HL-60 (cell line): Measurements from ENCODE around the gene PGRMC2.

ENCODE experiments used
- DNase-seq, 2 experiments: peaks; one replicate each; pipeline ENCODE4 v3.0.0-alpha.2; 2010 to 2020; ENCODE audit warnings: low read depth in 1 of 2, low spot score in 1 of 2
- H3K27ac ChIP-seq: fragments of 250-450 bp; sonication (Bioruptor Pico); replicated peaks from 2 replicates; pipeline ENCODE4 v1.5.1; 2020; ENCODE audit warnings: mild to moderate bottlenecking, moderate library complexity
- H3K27me3 ChIP-seq: fragments of 250-450 bp; sonication (Bioruptor Pico); 2 replicates; pipeline ENCODE4 v1.5.1; 2021; ENCODE audit warnings: mild to moderate bottlenecking, moderate library complexity; ENCODE audit not compliant: insufficient read depth, poor library complexity, severe bottlenecking
- H3K4me3 ChIP-seq: replicated peaks from 2 replicates; pipeline ENCODE4 v1.5.1; 2011; ENCODE audit warnings: mild to moderate bottlenecking, control low read depth, low read length; ENCODE audit not compliant: insufficient read depth
- GABPA ChIP-seq: IDR thresholded peaks from 2 replicates; pipeline ENCODE4 v1.6.1; 2012; ENCODE audit warnings: low read depth
- POLR2AphosphoS5 ChIP-seq: IDR thresholded peaks from 2 replicates; pipeline ENCODE4 v1.6.1; 2012; ENCODE audit warnings: low read depth
- SPI1 ChIP-seq: IDR thresholded peaks from 2 replicates; pipeline ENCODE4 v1.6.1; 2012; ENCODE audit warnings: low read depth, mild to moderate bottlenecking, borderline replicate concordance
- TF ChIP-seq, protein P1 (sequence below): IDR thresholded peaks from 2 replicates; pipeline ENCODE4 v1.6.1; 2012; ENCODE audit warnings: low read depth; ENCODE audit not compliant: insufficient replicate concordance
- TF ChIP-seq, protein P2 (sequence below): IDR thresholded peaks from one replicate; pipeline ENCODE4 v1.5.1; 2011; ENCODE audit warnings: low read length, control low read depth, inconsistent platforms; ENCODE audit not compliant: insufficient read depth

Gene PGRMC2

DNA sequence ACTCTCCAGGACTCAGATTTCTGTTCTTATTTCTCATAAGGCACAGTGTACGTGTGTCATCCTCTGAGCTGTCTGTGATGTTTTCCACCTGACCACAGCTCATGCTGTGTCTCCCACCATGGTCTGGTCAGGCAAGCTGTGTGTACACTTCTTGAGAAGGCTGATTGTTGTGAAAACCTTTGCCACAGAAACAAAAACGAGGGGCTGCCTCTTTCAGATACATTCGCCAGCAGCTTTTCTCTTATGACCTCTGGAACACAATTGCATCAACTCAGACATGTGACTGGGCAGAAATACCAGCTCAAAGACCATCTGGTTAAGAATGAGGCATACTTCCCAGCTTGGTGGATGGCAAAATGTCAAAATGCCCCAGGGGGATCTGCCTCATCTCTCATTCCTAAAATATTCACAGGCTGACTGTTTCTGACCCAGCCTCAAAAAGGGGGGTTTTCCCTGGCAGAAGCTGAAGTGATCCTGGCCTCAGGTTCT lies 46.1 kb downstream of the PGRMC2 start:
- DNase-seq = no peak
- TF ChIP-seq SPI1 (no peak), GABPA (no peak), POLR2AphosphoS5 (no peak)
- TF ChIP-seq, protein P1, sequence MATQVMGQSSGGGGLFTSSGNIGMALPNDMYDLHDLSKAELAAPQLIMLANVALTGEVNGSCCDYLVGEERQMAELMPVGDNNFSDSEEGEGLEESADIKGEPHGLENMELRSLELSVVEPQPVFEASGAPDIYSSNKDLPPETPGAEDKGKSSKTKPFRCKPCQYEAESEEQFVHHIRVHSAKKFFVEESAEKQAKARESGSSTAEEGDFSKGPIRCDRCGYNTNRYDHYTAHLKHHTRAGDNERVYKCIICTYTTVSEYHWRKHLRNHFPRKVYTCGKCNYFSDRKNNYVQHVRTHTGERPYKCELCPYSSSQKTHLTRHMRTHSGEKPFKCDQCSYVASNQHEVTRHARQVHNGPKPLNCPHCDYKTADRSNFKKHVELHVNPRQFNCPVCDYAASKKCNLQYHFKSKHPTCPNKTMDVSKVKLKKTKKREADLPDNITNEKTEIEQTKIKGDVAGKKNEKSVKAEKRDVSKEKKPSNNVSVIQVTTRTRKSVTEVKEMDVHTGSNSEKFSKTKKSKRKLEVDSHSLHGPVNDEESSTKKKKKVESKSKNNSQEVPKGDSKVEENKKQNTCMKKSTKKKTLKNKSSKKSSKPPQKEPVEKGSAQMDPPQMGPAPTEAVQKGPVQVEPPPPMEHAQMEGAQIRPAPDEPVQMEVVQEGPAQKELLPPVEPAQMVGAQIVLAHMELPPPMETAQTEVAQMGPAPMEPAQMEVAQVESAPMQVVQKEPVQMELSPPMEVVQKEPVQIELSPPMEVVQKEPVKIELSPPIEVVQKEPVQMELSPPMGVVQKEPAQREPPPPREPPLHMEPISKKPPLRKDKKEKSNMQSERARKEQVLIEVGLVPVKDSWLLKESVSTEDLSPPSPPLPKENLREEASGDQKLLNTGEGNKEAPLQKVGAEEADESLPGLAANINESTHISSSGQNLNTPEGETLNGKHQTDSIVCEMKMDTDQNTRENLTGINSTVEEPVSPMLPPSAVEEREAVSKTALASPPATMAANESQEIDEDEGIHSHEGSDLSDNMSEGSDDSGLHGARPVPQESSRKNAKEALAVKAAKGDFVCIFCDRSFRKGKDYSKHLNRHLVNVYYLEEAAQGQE = no peak
- TF ChIP-seq, protein P2, sequence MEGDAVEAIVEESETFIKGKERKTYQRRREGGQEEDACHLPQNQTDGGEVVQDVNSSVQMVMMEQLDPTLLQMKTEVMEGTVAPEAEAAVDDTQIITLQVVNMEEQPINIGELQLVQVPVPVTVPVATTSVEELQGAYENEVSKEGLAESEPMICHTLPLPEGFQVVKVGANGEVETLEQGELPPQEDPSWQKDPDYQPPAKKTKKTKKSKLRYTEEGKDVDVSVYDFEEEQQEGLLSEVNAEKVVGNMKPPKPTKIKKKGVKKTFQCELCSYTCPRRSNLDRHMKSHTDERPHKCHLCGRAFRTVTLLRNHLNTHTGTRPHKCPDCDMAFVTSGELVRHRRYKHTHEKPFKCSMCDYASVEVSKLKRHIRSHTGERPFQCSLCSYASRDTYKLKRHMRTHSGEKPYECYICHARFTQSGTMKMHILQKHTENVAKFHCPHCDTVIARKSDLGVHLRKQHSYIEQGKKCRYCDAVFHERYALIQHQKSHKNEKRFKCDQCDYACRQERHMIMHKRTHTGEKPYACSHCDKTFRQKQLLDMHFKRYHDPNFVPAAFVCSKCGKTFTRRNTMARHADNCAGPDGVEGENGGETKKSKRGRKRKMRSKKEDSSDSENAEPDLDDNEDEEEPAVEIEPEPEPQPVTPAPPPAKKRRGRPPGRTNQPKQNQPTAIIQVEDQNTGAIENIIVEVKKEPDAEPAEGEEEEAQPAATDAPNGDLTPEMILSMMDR = no peak
- Histone ChIP-seq H3K27ac (no peak overlapping the region), H3K27me3 (no peaks in the 10 kb centered on the region), H3K4me3 (no peak overlapping the region)

DNA sequence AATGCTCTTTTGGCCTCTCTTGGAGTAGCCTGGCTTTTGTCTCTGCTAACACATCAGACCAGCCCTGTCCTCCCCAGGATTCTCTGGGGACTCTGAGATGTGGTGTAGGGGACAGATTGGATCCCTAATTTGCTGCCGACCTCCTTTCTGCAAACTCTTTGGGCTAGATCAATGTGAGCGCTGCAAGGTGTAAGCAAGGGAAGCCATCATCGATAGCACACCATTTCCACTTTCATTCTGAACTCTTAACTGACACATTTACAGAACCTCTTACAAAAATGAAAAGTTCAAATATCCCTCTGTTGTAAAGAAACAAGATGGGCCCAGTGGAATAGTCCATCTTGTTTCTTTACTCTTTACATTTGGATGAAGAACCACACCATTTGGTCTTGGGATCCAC lies 46.6 kb downstream of the PGRMC2 start:
- H3K4me3 ChIP-seq = no peak overlapping the region

DNA sequence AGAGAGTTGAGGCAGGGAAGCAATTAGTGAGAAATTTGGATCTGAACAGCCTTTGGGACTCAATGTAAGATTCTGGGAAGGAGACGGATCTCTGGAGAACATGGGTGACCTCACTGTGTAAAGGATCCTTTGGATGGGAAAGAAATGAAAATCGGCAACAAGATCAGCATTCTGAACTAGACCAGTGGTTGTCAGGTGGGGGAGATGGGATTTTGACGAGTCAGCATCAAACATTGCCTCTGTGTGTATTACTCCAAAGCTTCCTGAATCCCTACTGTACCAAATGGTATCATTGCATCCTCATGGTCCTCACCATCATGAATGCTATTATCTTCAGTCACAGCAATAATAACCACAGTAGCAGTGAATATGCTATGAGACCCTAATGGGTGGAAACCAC lies 52.8 kb downstream of the PGRMC2 start:
- Histone ChIP-seq H3K27me3 (no peaks in the 10 kb centered on the region), H3K4me3 (no peak overlapping the region), H3K27ac (no peak overlapping the region)
- no peak for DNase-seq
- TF ChIP-seq SPI1 = no peak
- TF ChIP-seq POLR2AphosphoS5 = no peak
- TF ChIP-seq, protein P1 = no peak
- TF ChIP-seq, protein P2 = no peak
- no peak for TF ChIP-seq GABPA

More for the DNA sequence above, 46.6 kb downstream of the PGRMC2 start:
- no peaks in the 10 kb centered on the region for H3K27me3 ChIP-seq
- TF ChIP-seq, protein P1 = no peak
- TF ChIP-seq, protein P2 = no peak
- TF ChIP-seq SPI1 (no peak), POLR2AphosphoS5 (no peak), GABPA (no peak)
- no peak overlapping the region for H3K27ac ChIP-seq
- no peak for DNase-seq
